ENCODE measurements around the gene IL24.

DNA sequence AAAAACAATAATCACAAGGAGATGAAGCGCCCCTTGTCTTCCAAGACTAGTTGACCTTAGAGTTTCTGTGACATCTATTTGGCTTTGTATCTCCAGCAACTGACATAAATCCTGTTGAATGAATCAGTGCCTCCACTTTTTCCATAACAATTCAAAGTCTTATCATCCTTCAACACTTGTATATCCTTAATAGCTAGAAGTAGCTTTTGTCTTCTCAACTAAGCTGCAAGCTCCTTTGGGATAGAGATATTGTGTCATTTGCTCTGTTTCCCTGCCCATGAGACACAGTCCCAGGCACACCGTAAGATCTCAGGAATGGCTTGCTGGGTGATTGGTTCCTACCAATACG is 43.3 kb downstream of the IL24 start:
- TF ChIP-seq EZH2phosphoT487 (IDR thresholded peaks at IDR 0.05; ENCODE audit: low read depth): no peak
- TF ChIP-seq, protein P1, sequence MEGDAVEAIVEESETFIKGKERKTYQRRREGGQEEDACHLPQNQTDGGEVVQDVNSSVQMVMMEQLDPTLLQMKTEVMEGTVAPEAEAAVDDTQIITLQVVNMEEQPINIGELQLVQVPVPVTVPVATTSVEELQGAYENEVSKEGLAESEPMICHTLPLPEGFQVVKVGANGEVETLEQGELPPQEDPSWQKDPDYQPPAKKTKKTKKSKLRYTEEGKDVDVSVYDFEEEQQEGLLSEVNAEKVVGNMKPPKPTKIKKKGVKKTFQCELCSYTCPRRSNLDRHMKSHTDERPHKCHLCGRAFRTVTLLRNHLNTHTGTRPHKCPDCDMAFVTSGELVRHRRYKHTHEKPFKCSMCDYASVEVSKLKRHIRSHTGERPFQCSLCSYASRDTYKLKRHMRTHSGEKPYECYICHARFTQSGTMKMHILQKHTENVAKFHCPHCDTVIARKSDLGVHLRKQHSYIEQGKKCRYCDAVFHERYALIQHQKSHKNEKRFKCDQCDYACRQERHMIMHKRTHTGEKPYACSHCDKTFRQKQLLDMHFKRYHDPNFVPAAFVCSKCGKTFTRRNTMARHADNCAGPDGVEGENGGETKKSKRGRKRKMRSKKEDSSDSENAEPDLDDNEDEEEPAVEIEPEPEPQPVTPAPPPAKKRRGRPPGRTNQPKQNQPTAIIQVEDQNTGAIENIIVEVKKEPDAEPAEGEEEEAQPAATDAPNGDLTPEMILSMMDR (IDR thresholded peaks at IDR 0.05; ENCODE audit: low read depth, low read length): no peak
